Measurements from ENCODE around the gene STRN.

GRCh38 chr2:36951027-36951518 lies 15.3 kb downstream of the STRN start:
- no peak for TF ChIP-seq EP300 (IDR thresholded peaks at IDR 0.05; ENCODE audit: low read depth)
- no peak for TF ChIP-seq CTCF (IDR thresholded peaks at IDR 0.05)
- TF ChIP-seq POLR2A (IDR thresholded peaks at IDR 0.05), result no peak
